ENCODE results near the gene ZNF837. TPM values are rescaled to one million over a fixed set of nuclear protein-coding genes. Genes with fewer than 3 reads are reported as not detected.

Gene ZNF837
- total RNA-seq (2016; rRNA removed; fragmentation: Illumina TruSeq; extraction: Trizol) (0.73 and 1.3 TPM in 2 replicates), polyA plus RNA-seq (2011; rRNA removed) (0.29 and 0.69 TPM in 2 replicates), polyA minus RNA-seq (2011; rRNA and poly(A)+ RNA removed; ENCODE audit: low replicate concordance) (0.47 and 1.0 TPM in 2 replicates), Bru-seq, nascent RNA (percentile 42 among the genes with signal in this experiment), BruChase-seq, experiment 1, labeled RNA remaining after a 6-hour chase (percentile 34 among the genes with signal in this experiment), BruChase-seq, experiment 2, labeled RNA remaining after a 2-hour chase (percentile 32 among the genes with signal in this experiment)
- total RNA-seq (2016; cell fraction: cytosol; rRNA removed; fragmentation: Illumina TruSeq; extraction: Trizol; ENCODE audit: low read depth), result 0.71 and 0.79 TPM in 2 replicates
- 0.68 and 1.8 TPM in 2 replicates for total RNA-seq (2016; cell fraction: insoluble cytoplasmic fraction; rRNA removed; fragmentation: Illumina TruSeq; extraction: Trizol)
- total RNA-seq (2016; cell fraction: membrane; rRNA removed; fragmentation: Illumina TruSeq; extraction: Trizol), result 1.5 and 2.2 TPM in 2 replicates
- 1.0 and 1.6 TPM in 2 replicates for total RNA-seq (2016; cell fraction: nucleus; rRNA removed; fragmentation: Illumina TruSeq; extraction: Trizol)
- 0.37 and 0.87 TPM in 2 replicates for polyA plus RNA-seq (2011; cell fraction: cytosol; rRNA removed)
- 1.6 TPM in 2 replicates for polyA plus RNA-seq (2011; cell fraction: nucleus; rRNA removed)
- polyA plus RNA-seq (2012), result 0.47 and 0.56 TPM in 2 replicates
- 0.55 and 0.72 TPM in 2 replicates for polyA plus RNA-seq (2016; cell fraction: cytosol; fragmentation: Illumina TruSeq; extraction: Trizol; ENCODE audit: low read depth)
- polyA plus RNA-seq (2016; cell fraction: insoluble cytoplasmic fraction; fragmentation: Illumina TruSeq; extraction: Trizol; ENCODE audit: low read depth), result 0.70 and 0.97 TPM in 2 replicates
- polyA plus RNA-seq (2016; cell fraction: membrane; fragmentation: Illumina TruSeq; extraction: Trizol; ENCODE audit: low read depth), result 0.61 and 0.99 TPM in 2 replicates
- polyA plus RNA-seq (2016; cell fraction: nucleus; fragmentation: Illumina TruSeq; extraction: Trizol; ENCODE audit: insufficient read depth, low read depth), result 0.38 and 1.3 TPM in 2 replicates
- 0.44 and 0.69 TPM in 2 replicates for polyA minus RNA-seq (2011; cell fraction: cytosol; rRNA and poly(A)+ RNA removed)
- polyA minus RNA-seq (2011; cell fraction: nucleus; rRNA and poly(A)+ RNA removed), result 0.25 and 0.90 TPM in 2 replicates
- long read RNA-seq, experiment 1, result 0 reads
- long read RNA-seq, experiment 2, partial matches to known transcripts, result 2 of 6 reads
- long read RNA-seq, experiment 2, other reads (novel, unspliced or antisense), result 0 of 6 reads

DNA sequence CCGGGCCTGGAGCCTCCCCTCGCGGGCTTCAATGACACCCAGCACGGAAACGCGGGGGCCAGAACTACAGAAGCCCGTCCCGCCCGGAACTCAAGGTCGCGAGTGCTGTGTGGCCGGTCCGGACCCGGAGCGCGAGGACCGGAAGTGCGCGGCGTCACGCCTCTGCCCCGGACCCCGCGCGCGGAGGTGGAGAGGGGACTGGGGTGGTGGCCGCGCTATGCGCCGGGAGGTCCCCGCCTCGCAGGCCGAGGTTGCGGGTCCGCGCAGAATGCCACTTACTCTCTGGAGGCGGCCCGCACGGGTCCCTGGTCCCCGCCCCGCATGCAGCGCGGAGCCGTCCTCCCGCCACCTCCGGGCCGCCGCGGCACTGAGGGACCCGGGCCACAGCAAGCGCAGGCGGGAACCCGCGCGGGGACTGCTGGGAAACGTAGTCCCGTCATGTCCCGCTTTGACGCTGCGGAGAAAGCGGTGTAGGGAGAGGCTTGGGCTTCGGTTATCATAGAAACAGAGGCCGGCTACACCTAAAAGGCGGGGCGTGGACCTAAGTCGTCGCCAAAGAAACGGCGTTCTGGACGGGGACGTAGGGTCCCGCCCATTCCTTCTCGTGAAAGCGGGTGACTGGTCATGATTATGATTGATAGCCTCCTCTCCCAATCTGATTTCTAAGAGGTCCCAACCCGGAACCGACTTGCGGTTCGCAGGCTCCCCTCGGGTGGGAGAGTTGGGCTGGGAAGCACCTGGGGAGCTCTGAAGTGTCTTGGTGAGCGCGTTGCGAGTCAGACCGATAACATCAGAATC, at the start of gene ZNF837:
ZNF837 (minus strand) TSS at position 369 of the 798 bp plus-strand sequence. CDS start 11,698 bp downstream, outside the sequence.
- Histone ChIP-seq H3K4me3 (replicated peaks in 1 of 3; ENCODE audit: insufficient read depth in 1 of 3, low read depth in 2 of 3, low read length in 3 of 3) (peak within 1 kb of the TSS; percentile 56 to 81 (median 74)), H3K27ac (ENCODE audit: extremely low read length, insufficient read depth, low read length) (peak within 1 kb of the TSS; percentile 86), H4K20me1 (ENCODE audit: insufficient read depth, low read length) (no peaks in the 10 kb centered on the region), H3K9ac (ENCODE audit: insufficient read depth, low read depth, low read length) (peak within 1 kb of the TSS; percentile 84), H3K4me2 (ENCODE audit: low read depth, low read length) (peak within 1 kb of the TSS; percentile 100), H3K27me3 (ENCODE audit: control insufficient read depth in 1 of 2, insufficient read depth in 2 of 2, low read length in 2 of 2) (no peaks in the 10 kb centered on the region), H2AFZ (ENCODE audit: low read length) (no peak within 1 kb of the TSS), H3K36me3 (replicated peaks in 1 of 2; ENCODE audit: control insufficient read depth in 1 of 2, insufficient read depth in 2 of 2, low read length in 2 of 2) (no peaks in the 10 kb centered on the region), H3K9me3 (ENCODE audit: low read length) (no peaks in the 10 kb centered on the region), H3K4me1 (ENCODE audit: insufficient read depth, low read length) (peaks cover 31% of the 10 kb centered on the region), H3K79me2 (ENCODE audit: insufficient read depth, low read length) (peaks cover 6% of the 10 kb centered on the region)
- TSS peak; percentile 81 for BruUV-seq (replicated peaks)
- ATAC-seq (peak; percentile 90), FAIRE-seq (peak; percentile 93), DNase-seq (ENCODE audit: low spot score) (peak; percentile 99)
- 0% methylated on average over 24 of the region's 83 CpGs for WGBS (ENCODE audit: low lambda C conversion rate)
- in situ Hi-C loops (cut with HindIII; ENCODE audit: extremely low pct_ligation_motif_present, low pct_unique_long_range_greater_than_20kb) (no loop called here), intact Hi-C loops (cut with micrococcal nuclease; ENCODE audit: unreplicated experiment) (loop anchor here (2.0 kb wide), 1 partner anchor 18 kb away; the partner anchor contains the start of gene ZNF497)
- ChIA-PET POLR2A (interaction anchor here (0.5 to 3.7 kb wide), 8 partner anchors 18 to 198 kb away, joined by 3 to 33 read pairs (median 4); partner anchors contain the start of genes ZBTB45, ZNF274, ZNF497 and ZNF584), CTCF (ENCODE audit: low intra/inter-chr PET ratio, low total read pairs) (no interaction called here)
- TF ChIP-seq ZNF761 (CRISPR knock-in tag; conservative IDR thresholded peaks at IDR 0.05) (peak; percentile 81; the same call in 1 of the 2 replicates), SIN3A (IDR thresholded peaks at IDR 0.05; ENCODE audit: borderline replicate concordance, low read depth, low read length) (peak; percentile 67; the same call in 1 of the 2 replicates), ZNF33A (CRISPR knock-in tag; IDR thresholded peaks at IDR 0.05; ENCODE audit: borderline replicate concordance) (no peak), IRF2 (CRISPR knock-in tag; IDR thresholded peaks at IDR 0.05) (peak; percentile 93; the same call in 1 of the 2 replicates), ZNF670 (CRISPR knock-in tag; IDR thresholded peaks at IDR 0.05; ENCODE audit: borderline replicate concordance) (peak; percentile 99; the same call in 1 of the 2 replicates), NAIF1 (CRISPR knock-in tag; IDR thresholded peaks at IDR 0.05; ENCODE audit: borderline replicate concordance) (peak; percentile 98), POLR2AphosphoS2 (IDR thresholded peaks at IDR 0.05; ENCODE audit: low read depth, low read length) (no peak), ZNF460 (CRISPR knock-in tag; IDR thresholded peaks at IDR 0.05; ENCODE audit: borderline replicate concordance) (peak; percentile 55; the same call in 1 of the 2 replicates), KAT8 (CRISPR knock-in tag; IDR thresholded peaks at IDR 0.05) (peak; percentile 96)
- TF ChIP-seq, protein P1, sequence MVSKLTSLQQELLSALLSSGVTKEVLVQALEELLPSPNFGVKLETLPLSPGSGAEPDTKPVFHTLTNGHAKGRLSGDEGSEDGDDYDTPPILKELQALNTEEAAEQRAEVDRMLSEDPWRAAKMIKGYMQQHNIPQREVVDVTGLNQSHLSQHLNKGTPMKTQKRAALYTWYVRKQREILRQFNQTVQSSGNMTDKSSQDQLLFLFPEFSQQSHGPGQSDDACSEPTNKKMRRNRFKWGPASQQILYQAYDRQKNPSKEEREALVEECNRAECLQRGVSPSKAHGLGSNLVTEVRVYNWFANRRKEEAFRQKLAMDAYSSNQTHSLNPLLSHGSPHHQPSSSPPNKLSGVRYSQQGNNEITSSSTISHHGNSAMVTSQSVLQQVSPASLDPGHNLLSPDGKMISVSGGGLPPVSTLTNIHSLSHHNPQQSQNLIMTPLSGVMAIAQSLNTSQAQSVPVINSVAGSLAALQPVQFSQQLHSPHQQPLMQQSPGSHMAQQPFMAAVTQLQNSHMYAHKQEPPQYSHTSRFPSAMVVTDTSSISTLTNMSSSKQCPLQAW (CRISPR knock-in tag; IDR thresholded peaks at IDR 0.05), result peak; percentile 70
- TF ChIP-seq, protein P2, sequence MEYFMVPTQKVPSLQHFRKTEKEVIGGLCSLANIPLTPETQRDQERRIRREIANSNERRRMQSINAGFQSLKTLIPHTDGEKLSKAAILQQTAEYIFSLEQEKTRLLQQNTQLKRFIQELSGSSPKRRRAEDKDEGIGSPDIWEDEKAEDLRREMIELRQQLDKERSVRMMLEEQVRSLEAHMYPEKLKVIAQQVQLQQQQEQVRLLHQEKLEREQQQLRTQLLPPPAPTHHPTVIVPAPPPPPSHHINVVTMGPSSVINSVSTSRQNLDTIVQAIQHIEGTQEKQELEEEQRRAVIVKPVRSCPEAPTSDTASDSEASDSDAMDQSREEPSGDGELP (IDR thresholded peaks at IDR 0.05; ENCODE audit: borderline replicate concordance, low read depth), result peak; percentile 18; the same call in 1 of the 2 replicates
- TF ChIP-seq, protein P3, sequence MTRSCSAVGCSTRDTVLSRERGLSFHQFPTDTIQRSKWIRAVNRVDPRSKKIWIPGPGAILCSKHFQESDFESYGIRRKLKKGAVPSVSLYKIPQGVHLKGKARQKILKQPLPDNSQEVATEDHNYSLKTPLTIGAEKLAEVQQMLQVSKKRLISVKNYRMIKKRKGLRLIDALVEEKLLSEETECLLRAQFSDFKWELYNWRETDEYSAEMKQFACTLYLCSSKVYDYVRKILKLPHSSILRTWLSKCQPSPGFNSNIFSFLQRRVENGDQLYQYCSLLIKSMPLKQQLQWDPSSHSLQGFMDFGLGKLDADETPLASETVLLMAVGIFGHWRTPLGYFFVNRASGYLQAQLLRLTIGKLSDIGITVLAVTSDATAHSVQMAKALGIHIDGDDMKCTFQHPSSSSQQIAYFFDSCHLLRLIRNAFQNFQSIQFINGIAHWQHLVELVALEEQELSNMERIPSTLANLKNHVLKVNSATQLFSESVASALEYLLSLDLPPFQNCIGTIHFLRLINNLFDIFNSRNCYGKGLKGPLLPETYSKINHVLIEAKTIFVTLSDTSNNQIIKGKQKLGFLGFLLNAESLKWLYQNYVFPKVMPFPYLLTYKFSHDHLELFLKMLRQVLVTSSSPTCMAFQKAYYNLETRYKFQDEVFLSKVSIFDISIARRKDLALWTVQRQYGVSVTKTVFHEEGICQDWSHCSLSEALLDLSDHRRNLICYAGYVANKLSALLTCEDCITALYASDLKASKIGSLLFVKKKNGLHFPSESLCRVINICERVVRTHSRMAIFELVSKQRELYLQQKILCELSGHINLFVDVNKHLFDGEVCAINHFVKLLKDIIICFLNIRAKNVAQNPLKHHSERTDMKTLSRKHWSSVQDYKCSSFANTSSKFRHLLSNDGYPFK (CRISPR knock-in tag; IDR thresholded peaks at IDR 0.05; ENCODE audit: borderline replicate concordance), result peak; percentile 78; the same call in 1 of the 2 replicates
